T-helper 1 cell treated with Interleukin-12 subunit alpha and Interleukin-12 subunit beta and Interleukin-4 antibody, amounts not matched to agents 30 μg/mL and 1 μg/mL, for 36 hours (primary cell): ENCODE measurements around the gene ICE1.
A peak's percentile ranks its signal among the peaks of the same experiment; 100 is the strongest.

ENCODE experiments used
- H3K27ac Mint-ChIP-seq: one replicate; pipeline ENCODE4 v1.8.0; 2021; ENCODE audit warnings: mild to moderate bottlenecking, mixed read lengths
- H3K27me3 Mint-ChIP-seq: one replicate; pipeline ENCODE4 v1.8.0; 2021; ENCODE audit warnings: low read depth, mixed read lengths
- H3K36me3 Mint-ChIP-seq: one replicate; pipeline ENCODE4 v1.8.0; 2021; ENCODE audit warnings: low read depth, mixed read lengths
- H3K4me1 Mint-ChIP-seq: one replicate; pipeline ENCODE4 v1.8.0; 2021; ENCODE audit warnings: low read depth, mixed read lengths
- H3K4me3 Mint-ChIP-seq: one replicate; pipeline ENCODE4 v1.8.0; 2021; ENCODE audit warnings: mild to moderate bottlenecking, moderate library complexity, mixed read lengths
- H3K9me3 Mint-ChIP-seq: one replicate; pipeline ENCODE4 v1.8.0; 2021; ENCODE audit warnings: mixed read lengths

ICE1 gene

GRCh38 chr5:5421961-5422818, at the start of gene ICE1:
ICE1 (plus strand) TSS chr5:5422677; CDS start chr5:5422916, 239 bp downstream.
- Mint-ChIP-seq H3K4me1 (peaks cover 17% of the 10 kb centered on the region), H3K9me3 (no peaks in the 10 kb centered on the region), H3K27ac (peak within 1 kb of the TSS; percentile 95), H3K27me3 (no peaks in the 10 kb centered on the region), H3K36me3 (no peaks in the 10 kb centered on the region), H3K4me3 (peak within 1 kb of the TSS; percentile 91)

- Mint-ChIP-seq H3K36me3 (no peaks in the 10 kb centered on the region), H3K27me3 (no peaks in the 10 kb centered on the region), H3K4me1 (no peaks in the 10 kb centered on the region), H3K9me3 (peaks cover 4% of the 10 kb centered on the region), H3K27ac (no peak overlapping the region), H3K4me3 (no peak overlapping the region)
These were observed 49.5 kb upstream of the ICE1 start for GRCh38 chr5:5372930-5373329.

GRCh38 chr5:5373351-5373989, 49.0 kb upstream of the ICE1 start:
- Mint-ChIP-seq H3K27me3 (no peaks in the 10 kb centered on the region), H3K4me3 (no peak overlapping the region), H3K9me3 (peaks cover 4% of the 10 kb centered on the region), H3K27ac (no peak overlapping the region), H3K4me1 (no peaks in the 10 kb centered on the region), H3K36me3 (no peaks in the 10 kb centered on the region)

GRCh38 chr5:5374009-5374715, 48.3 kb upstream of the ICE1 start:
- Mint-ChIP-seq H3K36me3 (no peaks in the 10 kb centered on the region), H3K27ac (no peak overlapping the region), H3K4me1 (no peaks in the 10 kb centered on the region), H3K4me3 (no peak overlapping the region), H3K27me3 (no peaks in the 10 kb centered on the region), H3K9me3 (peaks cover 4% of the 10 kb centered on the region)

- H3K4me3 Mint-ChIP-seq, result no peak overlapping the region
- no peak overlapping the region for H3K27ac Mint-ChIP-seq
- H3K9me3 Mint-ChIP-seq, result peaks cover 4% of the 10 kb centered on the region
- H3K27me3 Mint-ChIP-seq, result no peaks in the 10 kb centered on the region
- no peaks in the 10 kb centered on the region for H3K36me3 Mint-ChIP-seq
- H3K4me1 Mint-ChIP-seq, result no peaks in the 10 kb centered on the region
These were observed 44.7 kb upstream of the ICE1 start for GRCh38 chr5:5377780-5378179.

DNA sequence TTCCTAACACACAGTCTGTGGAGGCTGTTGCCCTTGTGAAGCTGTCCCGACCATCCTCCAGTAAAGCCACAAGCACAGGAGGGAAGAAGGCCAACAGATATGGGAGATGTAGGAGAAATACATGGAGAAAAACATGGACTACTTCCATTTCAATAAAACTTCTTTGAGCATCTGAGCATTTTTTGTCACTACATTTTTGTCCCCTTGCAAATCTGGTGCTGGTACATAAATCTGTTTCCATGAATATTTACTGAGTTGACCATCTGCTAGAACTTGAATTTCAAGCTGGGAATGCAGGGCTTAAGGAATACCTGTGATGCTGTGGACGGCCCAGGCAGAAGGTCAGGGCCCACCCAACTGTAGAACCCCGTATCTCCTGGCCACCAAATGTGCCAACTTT, 43.9 kb upstream of the ICE1 start:
- H3K36me3 Mint-ChIP-seq, result no peaks in the 10 kb centered on the region
- H3K4me1 Mint-ChIP-seq, result no peaks in the 10 kb centered on the region
- H3K27ac Mint-ChIP-seq, result no peak overlapping the region
- no peak overlapping the region for H3K4me3 Mint-ChIP-seq
- H3K27me3 Mint-ChIP-seq, result no peaks in the 10 kb centered on the region
- peaks cover 4% of the 10 kb centered on the region for H3K9me3 Mint-ChIP-seq

DNA sequence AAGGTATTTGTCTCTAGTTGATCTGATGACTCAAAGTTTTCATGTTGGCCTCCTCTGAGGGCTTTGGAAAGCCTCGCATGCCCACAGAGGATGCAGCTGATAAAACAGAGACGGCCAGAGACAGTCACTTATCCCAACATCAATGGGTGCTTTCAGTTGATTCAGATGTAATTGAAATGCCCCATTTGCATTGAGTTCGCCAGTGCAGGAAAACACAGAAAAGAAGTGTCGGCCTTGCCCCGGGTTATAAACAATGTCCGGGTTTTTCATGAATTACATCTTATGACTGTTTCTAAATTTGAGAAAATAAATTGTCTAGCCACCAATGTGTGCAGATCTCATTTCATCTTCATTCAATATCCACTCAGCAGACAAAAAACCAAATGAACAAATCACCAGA, 42.2 kb upstream of the ICE1 start:
- Mint-ChIP-seq H3K36me3 (no peaks in the 10 kb centered on the region), H3K4me1 (no peaks in the 10 kb centered on the region), H3K27ac (no peak overlapping the region), H3K9me3 (no peaks in the 10 kb centered on the region), H3K27me3 (no peaks in the 10 kb centered on the region), H3K4me3 (no peak overlapping the region)

DNA sequence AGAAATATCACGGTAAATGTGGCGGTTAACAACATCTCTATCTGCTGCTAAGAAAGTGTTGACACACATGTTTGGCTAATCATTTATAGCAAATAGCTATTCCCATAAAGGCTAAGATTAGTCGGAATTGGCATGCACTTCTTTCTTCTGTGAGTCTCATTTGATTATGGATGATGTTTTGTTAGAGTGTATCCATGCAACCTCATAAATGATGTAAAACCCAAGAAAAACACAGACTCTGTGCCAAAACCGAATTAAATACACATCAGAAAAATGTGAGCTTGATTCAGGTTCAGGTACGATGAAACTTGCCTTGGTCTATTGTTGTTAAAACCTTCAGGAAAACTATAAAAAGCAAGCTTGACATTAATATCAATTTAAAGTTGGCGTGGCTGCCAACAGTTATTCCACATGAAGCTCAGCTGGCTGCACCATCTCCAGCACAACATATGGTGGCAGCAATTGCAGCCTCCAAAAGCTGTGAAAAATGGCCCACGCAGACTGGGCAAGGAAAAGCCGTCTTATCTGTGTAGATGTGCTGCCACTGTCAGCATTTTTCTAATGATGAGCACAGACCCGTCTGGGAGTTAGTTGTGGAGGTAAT, 41.1 kb upstream of the ICE1 start:
- Mint-ChIP-seq H3K4me3 (no peak overlapping the region), H3K36me3 (no peaks in the 10 kb centered on the region), H3K27ac (no peak overlapping the region), H3K9me3 (no peaks in the 10 kb centered on the region), H3K4me1 (no peaks in the 10 kb centered on the region), H3K27me3 (no peaks in the 10 kb centered on the region)

DNA sequence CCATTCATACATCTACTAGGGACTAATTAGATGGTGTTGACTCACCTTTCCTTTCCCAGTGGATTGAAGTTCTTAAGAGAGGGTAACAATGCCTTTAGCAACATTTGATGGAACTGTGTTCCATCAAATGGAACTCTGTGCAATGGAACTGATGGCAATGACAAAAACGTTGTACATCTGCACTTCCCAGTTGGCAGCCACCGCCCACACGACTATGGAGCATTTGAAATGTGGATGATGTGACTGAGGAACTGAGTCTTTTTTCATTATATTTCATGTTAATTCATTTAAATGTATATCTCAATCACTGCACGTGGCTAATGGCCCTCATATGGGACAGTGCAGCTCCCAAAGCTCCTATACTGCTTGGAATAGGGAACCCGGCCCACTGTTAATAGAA, 39.0 kb upstream of the ICE1 start:
- H3K27me3 Mint-ChIP-seq, result no peaks in the 10 kb centered on the region
- no peak overlapping the region for H3K27ac Mint-ChIP-seq
- H3K4me3 Mint-ChIP-seq, result no peak overlapping the region
- H3K36me3 Mint-ChIP-seq, result no peaks in the 10 kb centered on the region
- H3K4me1 Mint-ChIP-seq, result no peaks in the 10 kb centered on the region
- H3K9me3 Mint-ChIP-seq, result no peaks in the 10 kb centered on the region

DNA sequence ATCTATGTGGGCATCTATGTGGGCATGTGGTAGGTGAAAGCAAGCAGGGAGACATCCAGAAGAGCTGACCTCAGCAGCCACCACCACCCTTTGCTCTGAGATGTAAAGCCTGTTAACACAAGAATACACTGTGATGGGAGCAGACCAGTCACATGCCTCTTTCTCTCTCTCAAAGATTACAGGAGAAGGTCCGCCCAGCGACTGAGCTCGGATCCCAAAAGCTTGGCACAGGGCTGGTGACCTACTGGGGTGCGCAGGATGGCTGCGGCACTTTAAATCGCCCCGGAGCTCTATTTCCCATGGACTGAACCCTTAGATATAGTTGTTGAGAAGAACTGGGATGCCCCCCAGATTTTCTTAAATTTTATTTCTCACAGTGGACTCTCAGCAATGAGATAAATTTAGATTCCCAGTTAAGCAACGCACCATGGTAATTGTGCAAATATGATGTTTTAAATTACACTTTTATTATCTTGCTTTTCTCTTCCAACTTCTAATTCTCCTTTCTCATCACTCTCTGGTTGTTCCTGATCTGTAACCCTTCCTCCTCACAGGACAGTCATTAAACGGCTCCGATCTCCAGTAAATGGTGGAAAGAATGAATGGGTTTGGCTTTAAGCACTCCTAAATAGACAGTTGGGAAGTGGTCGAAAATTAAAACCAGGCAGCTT, 37.7 kb upstream of the ICE1 start:
- H3K27me3 Mint-ChIP-seq, result no peaks in the 10 kb centered on the region
- H3K36me3 Mint-ChIP-seq, result no peaks in the 10 kb centered on the region
- H3K27ac Mint-ChIP-seq, result no peak overlapping the region
- no peaks in the 10 kb centered on the region for H3K4me1 Mint-ChIP-seq
- H3K9me3 Mint-ChIP-seq, result no peaks in the 10 kb centered on the region
- H3K4me3 Mint-ChIP-seq, result no peak overlapping the region

DNA sequence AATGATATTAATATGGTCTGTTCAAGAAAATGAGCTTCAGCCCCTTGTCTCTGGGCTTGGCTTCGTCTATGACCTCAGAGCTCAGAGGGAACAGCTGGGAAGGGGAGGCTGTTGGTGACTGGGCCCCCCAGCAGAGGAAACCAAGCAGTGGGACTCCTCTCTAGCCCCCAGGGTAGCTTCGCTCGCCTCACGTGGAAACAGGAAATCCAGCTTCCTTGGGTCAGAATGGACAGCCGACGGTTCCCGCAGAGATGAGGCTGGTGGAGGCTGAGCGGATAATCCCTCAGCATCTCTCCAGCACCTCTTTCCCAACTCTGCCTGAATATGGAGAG, 37.2 kb upstream of the ICE1 start:
- Mint-ChIP-seq H3K27ac (no peak overlapping the region), H3K4me1 (no peaks in the 10 kb centered on the region), H3K9me3 (no peaks in the 10 kb centered on the region), H3K4me3 (no peak overlapping the region), H3K36me3 (no peaks in the 10 kb centered on the region), H3K27me3 (no peaks in the 10 kb centered on the region)

GRCh38 chr5:5386329-5386728, 36.1 kb upstream of the ICE1 start:
- Mint-ChIP-seq H3K4me3 (no peak overlapping the region), H3K9me3 (no peaks in the 10 kb centered on the region), H3K27me3 (no peaks in the 10 kb centered on the region), H3K27ac (no peak overlapping the region), H3K36me3 (no peaks in the 10 kb centered on the region), H3K4me1 (no peaks in the 10 kb centered on the region)

- Mint-ChIP-seq H3K4me3 (no peak overlapping the region), H3K27me3 (no peaks in the 10 kb centered on the region), H3K4me1 (no peaks in the 10 kb centered on the region), H3K9me3 (no peaks in the 10 kb centered on the region), H3K36me3 (no peaks in the 10 kb centered on the region), H3K27ac (no peak overlapping the region)
These were observed 35.3 kb upstream of the ICE1 start for GRCh38 chr5:5387192-5387591.

GRCh38 chr5:5387777-5388176, 34.7 kb upstream of the ICE1 start:
- H3K4me1 Mint-ChIP-seq, result no peaks in the 10 kb centered on the region
- no peak overlapping the region for H3K27ac Mint-ChIP-seq
- no peak overlapping the region for H3K4me3 Mint-ChIP-seq
- H3K27me3 Mint-ChIP-seq, result no peaks in the 10 kb centered on the region
- no peaks in the 10 kb centered on the region for H3K36me3 Mint-ChIP-seq
- H3K9me3 Mint-ChIP-seq, result no peaks in the 10 kb centered on the region
